ENCODE data around the gene SLC39A10.
A peak's percentile ranks its signal among the peaks of the same experiment; 100 is the strongest.

The SLC39A10 gene

GRCh38 chr2:195737511-195738325 is 80.7 kb downstream of the SLC39A10 start:
- H3K4me3 ChIP-seq (ENCODE audit: low read depth, low read length) = no peak overlapping the region
- ChIA-PET POLR2A (no interaction called here), CTCF (no interaction called here)
- no peak for TF ChIP-seq CTCF (IDR thresholded peaks at IDR 0.05; ENCODE audit: insufficient read depth, low read length, missing control alignments)
- DNase-seq (ENCODE audit: low read depth, low spot score) = peak; percentile 67

GRCh38 chr2:195741191-195741590 is 84.2 kb downstream of the SLC39A10 start:
- no peak for DNase-seq (ENCODE audit: low read depth, low spot score)
- POLR2A ChIA-PET = no interaction called here
- CTCF ChIA-PET = no interaction called here
- no peak overlapping the region for H3K4me3 ChIP-seq (ENCODE audit: low read depth, low read length)
- TF ChIP-seq CTCF (IDR thresholded peaks at IDR 0.05; ENCODE audit: insufficient read depth, low read length, missing control alignments) = no peak

- CTCF ChIA-PET = no interaction called here
- TF ChIP-seq CTCF (IDR thresholded peaks at IDR 0.05; ENCODE audit: insufficient read depth, low read length, missing control alignments) = no peak
- no peak overlapping the region for H3K4me3 ChIP-seq (ENCODE audit: low read depth, low read length)
- POLR2A ChIA-PET = no interaction called here
- no peak for DNase-seq (ENCODE audit: low read depth, low spot score)
Observed at GRCh38 chr2:195756218-195756942, 99.4 kb downstream of the SLC39A10 start.

GRCh38 chr2:195758846-195759245 is 101.8 kb downstream of the SLC39A10 start:
- no peak overlapping the region for H3K4me3 ChIP-seq (ENCODE audit: low read depth, low read length)
- no peak for DNase-seq (ENCODE audit: low read depth, low spot score)
- no peak for TF ChIP-seq CTCF (IDR thresholded peaks at IDR 0.05; ENCODE audit: insufficient read depth, low read length, missing control alignments)
- ChIA-PET POLR2A (no interaction called here), CTCF (no interaction called here)

- no peak overlapping the region for H3K4me3 ChIP-seq (ENCODE audit: low read depth, low read length)
- POLR2A ChIA-PET = no interaction called here
- CTCF ChIA-PET = interaction anchor here (0.8 to 1.2 kb wide), 2 partner anchors 9 to 308 kb away, joined by 3 to 4 read pairs; no protein-coding TSS in a partner anchor
- DNase-seq (ENCODE audit: low read depth, low spot score) = no peak
- TF ChIP-seq CTCF (IDR thresholded peaks at IDR 0.05; ENCODE audit: insufficient read depth, low read length, missing control alignments) = no peak
Observed at GRCh38 chr2:195759877-195760276, 102.9 kb downstream of the SLC39A10 start.

- no peak for DNase-seq (ENCODE audit: low read depth, low spot score)
- no peak overlapping the region for H3K4me3 ChIP-seq (ENCODE audit: low read depth, low read length)
- POLR2A ChIA-PET = no interaction called here
- CTCF ChIA-PET = no interaction called here
- TF ChIP-seq CTCF (IDR thresholded peaks at IDR 0.05; ENCODE audit: insufficient read depth, low read length, missing control alignments) = no peak
Observed at GRCh38 chr2:195763866-195764265, 106.8 kb downstream of the SLC39A10 start.
